ENCODE data around the gene EMSY. TPM values are rescaled to one million over a fixed set of nuclear protein-coding genes. Genes with fewer than 3 reads are reported as not detected.

The EMSY gene
- total RNA-seq, 4 donors from 2014 or later, result 32.7 to 58.0 (median 46.4) TPM

DNA sequence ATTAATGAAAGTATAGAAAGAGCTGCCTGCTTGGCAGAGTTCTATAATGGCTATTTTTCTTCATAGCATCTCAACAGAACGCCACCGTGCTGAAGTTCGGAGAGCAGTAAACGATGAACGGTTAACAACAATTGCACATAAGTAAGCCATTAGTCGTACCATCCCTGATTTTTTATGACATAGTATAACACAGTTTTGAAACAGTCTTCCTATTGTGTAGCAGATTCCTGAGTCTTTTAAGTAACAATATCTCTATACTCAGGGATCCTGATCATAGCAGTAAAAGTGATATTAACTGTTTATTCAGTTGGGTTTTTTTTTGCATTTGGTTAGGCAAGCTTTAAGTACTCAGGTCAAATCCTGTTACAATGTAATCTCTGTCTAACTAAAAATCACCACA is 8.4 kb downstream of the EMSY start:
- 92 to 93% methylated on average over 6 of the region's 6 CpGs for WGBS, 2 donors
- DNase-seq, result no peak
- intact Hi-C loops (cut with DNase I), result no loop called here
- peaks cover 8 to 13% of the 10 kb centered on the region in 2 donors for H3K36me3 ChIP-seq
- no peaks in the 10 kb centered on the region for H3K27me3 ChIP-seq
- H3K27ac ChIP-seq, result no peak overlapping the region
- TF ChIP-seq, protein P1, sequence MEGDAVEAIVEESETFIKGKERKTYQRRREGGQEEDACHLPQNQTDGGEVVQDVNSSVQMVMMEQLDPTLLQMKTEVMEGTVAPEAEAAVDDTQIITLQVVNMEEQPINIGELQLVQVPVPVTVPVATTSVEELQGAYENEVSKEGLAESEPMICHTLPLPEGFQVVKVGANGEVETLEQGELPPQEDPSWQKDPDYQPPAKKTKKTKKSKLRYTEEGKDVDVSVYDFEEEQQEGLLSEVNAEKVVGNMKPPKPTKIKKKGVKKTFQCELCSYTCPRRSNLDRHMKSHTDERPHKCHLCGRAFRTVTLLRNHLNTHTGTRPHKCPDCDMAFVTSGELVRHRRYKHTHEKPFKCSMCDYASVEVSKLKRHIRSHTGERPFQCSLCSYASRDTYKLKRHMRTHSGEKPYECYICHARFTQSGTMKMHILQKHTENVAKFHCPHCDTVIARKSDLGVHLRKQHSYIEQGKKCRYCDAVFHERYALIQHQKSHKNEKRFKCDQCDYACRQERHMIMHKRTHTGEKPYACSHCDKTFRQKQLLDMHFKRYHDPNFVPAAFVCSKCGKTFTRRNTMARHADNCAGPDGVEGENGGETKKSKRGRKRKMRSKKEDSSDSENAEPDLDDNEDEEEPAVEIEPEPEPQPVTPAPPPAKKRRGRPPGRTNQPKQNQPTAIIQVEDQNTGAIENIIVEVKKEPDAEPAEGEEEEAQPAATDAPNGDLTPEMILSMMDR (IDR thresholded peaks at IDR 0.05), result no peak
- TF ChIP-seq POLR2A (IDR thresholded peaks at IDR 0.05), result no peak
- H3K4me1 ChIP-seq, result no peaks in the 10 kb centered on the region
- no peaks in the 10 kb centered on the region for H3K9me3 ChIP-seq
- no peak overlapping the region for H3K4me3 ChIP-seq (replicated peaks in 1 of 3)

- H3K27ac ChIP-seq, result no peak overlapping the region
- no peaks in the 10 kb centered on the region for H3K4me1 ChIP-seq
- no peak for DNase-seq
- intact Hi-C loops (cut with DNase I), result no loop called here
- no peak for TF ChIP-seq POLR2A (IDR thresholded peaks at IDR 0.05)
- TF ChIP-seq, protein P1 (IDR thresholded peaks at IDR 0.05), result no peak
- no peaks in the 10 kb centered on the region for H3K9me3 ChIP-seq
- peaks cover 7 to 12% of the 10 kb centered on the region in 2 donors for H3K36me3 ChIP-seq
- H3K27me3 ChIP-seq, result no peaks in the 10 kb centered on the region
- 73 to 79% methylated on average over 2 of the region's 2 CpGs for WGBS, 2 donors
- no peak overlapping the region for H3K4me3 ChIP-seq (replicated peaks in 1 of 3)
Observed at GRCh38 chr11:76455331-76455730, 10.5 kb downstream of the EMSY start.

GRCh38 chr11:76455931-76456330 is 11.1 kb downstream of the EMSY start:
- H3K36me3 ChIP-seq, result peaks cover 7 to 12% of the 10 kb centered on the region in 2 donors
- DNase-seq, result no peak
- no peaks in the 10 kb centered on the region for H3K4me1 ChIP-seq
- no peak overlapping the region for H3K4me3 ChIP-seq (replicated peaks in 1 of 3)
- H3K9me3 ChIP-seq, result no peaks in the 10 kb centered on the region
- intact Hi-C loops (cut with DNase I), result no loop called here
- H3K27me3 ChIP-seq, result no peaks in the 10 kb centered on the region
- no peak overlapping the region for H3K27ac ChIP-seq
- TF ChIP-seq, protein P1 (IDR thresholded peaks at IDR 0.05), result no peak
- no peak for TF ChIP-seq POLR2A (IDR thresholded peaks at IDR 0.05)

- no peak overlapping the region for H3K27ac ChIP-seq
- no peaks in the 10 kb centered on the region for H3K9me3 ChIP-seq
- TF ChIP-seq POLR2A (IDR thresholded peaks at IDR 0.05), result no peak
- TF ChIP-seq, protein P1 (IDR thresholded peaks at IDR 0.05), result no peak
- no peaks in the 10 kb centered on the region for H3K27me3 ChIP-seq
- H3K4me3 ChIP-seq (replicated peaks in 1 of 3), result no peak overlapping the region
- 89 to 90% methylated on average over 2 of the region's 2 CpGs for WGBS, 2 donors
- intact Hi-C loops (cut with DNase I), result no loop called here
- no peak for DNase-seq
- no peaks in the 10 kb centered on the region for H3K4me1 ChIP-seq
- peaks cover 7 to 12% of the 10 kb centered on the region in 2 donors for H3K36me3 ChIP-seq
Observed at GRCh38 chr11:76456571-76456970, 11.8 kb downstream of the EMSY start.

- no peaks in the 10 kb centered on the region for H3K27me3 ChIP-seq
- WGBS, 2 donors, result 71 to 77% methylated on average over 4 of the region's 4 CpGs
- intact Hi-C loops (cut with DNase I), result no loop called here
- H3K36me3 ChIP-seq, result peaks cover 0 to 5% of the 10 kb centered on the region in 2 donors
- DNase-seq, result no peak
- no peak for TF ChIP-seq POLR2A (IDR thresholded peaks at IDR 0.05)
- TF ChIP-seq, protein P1 (IDR thresholded peaks at IDR 0.05), result peak in 4 of 6 experiments; percentile 21 to 39 (median 26)
- no peaks in the 10 kb centered on the region for H3K9me3 ChIP-seq
- no peak overlapping the region for H3K4me3 ChIP-seq (replicated peaks in 1 of 3)
- no peak overlapping the region for H3K27ac ChIP-seq
- no peaks in the 10 kb centered on the region for H3K4me1 ChIP-seq
Observed at GRCh38 chr11:76459299-76459698, 14.5 kb downstream of the EMSY start.

Data from thyroid gland (tissue), 4 donors.